Measurements from ENCODE around the gene OR2G3. TPM values are rescaled to one million over a fixed set of nuclear protein-coding genes. Genes with fewer than 3 reads are reported as not detected.

OR2G3 gene
- total RNA-seq, 1 donor from 2014 or later, result not detected

Small RNAs within 50 kb of the gene (small RNA-seq; reads per million reads assigned to genes)
- not detected for gene RF00026 (ENCODE audit: low replicate concordance)

Other genes starting within 250 kb of the OR2G3 start
- gene NLRP3, start 189.4 kb upstream of the OR2G3 start, total RNA-seq, result 0.74 TPM
- not detected for gene OR2B11, start 147.5 kb upstream of the OR2G3 start, total RNA-seq
- not detected for gene OR2C3, start 69.1 kb upstream of the OR2G3 start, total RNA-seq
- under 0.01 TPM for gene GCSAML, start 56.5 kb upstream of the OR2G3 start, total RNA-seq
- not detected for gene OR2G2, start 17.2 kb upstream of the OR2G3 start, total RNA-seq
- not detected for gene OR13G1, start 74.2 kb downstream of the OR2G3 start, total RNA-seq
- not detected for gene OR6F1, start 111.1 kb downstream of the OR2G3 start, total RNA-seq
- gene OR14K1, start 133.0 kb downstream of the OR2G3 start, total RNA-seq, result not detected
- gene OR14A2, start 142.6 kb downstream of the OR2G3 start, total RNA-seq, result not detected
- gene OR1C1, start 155.0 kb downstream of the OR2G3 start, total RNA-seq, result not detected
- gene OR14A16, start 218.5 kb downstream of the OR2G3 start, total RNA-seq, result not detected
- not detected for gene OR11L1, start 236.3 kb downstream of the OR2G3 start, total RNA-seq

Data from temporal lobe (tissue), 2 donors.